ENCODE measurements around the gene FCER1G.

The FCER1G gene

GRCh38 chr1:161215076-161215475 is at the start of gene FCER1G:
TSS of gene FCER1G (plus strand) at chr1:161215295. CDS start at chr1:161215322, 27 bp downstream.
- no peak for DNase-seq (ENCODE audit: low read depth in 2 of 2, low spot score in 1 of 2)

DNA sequence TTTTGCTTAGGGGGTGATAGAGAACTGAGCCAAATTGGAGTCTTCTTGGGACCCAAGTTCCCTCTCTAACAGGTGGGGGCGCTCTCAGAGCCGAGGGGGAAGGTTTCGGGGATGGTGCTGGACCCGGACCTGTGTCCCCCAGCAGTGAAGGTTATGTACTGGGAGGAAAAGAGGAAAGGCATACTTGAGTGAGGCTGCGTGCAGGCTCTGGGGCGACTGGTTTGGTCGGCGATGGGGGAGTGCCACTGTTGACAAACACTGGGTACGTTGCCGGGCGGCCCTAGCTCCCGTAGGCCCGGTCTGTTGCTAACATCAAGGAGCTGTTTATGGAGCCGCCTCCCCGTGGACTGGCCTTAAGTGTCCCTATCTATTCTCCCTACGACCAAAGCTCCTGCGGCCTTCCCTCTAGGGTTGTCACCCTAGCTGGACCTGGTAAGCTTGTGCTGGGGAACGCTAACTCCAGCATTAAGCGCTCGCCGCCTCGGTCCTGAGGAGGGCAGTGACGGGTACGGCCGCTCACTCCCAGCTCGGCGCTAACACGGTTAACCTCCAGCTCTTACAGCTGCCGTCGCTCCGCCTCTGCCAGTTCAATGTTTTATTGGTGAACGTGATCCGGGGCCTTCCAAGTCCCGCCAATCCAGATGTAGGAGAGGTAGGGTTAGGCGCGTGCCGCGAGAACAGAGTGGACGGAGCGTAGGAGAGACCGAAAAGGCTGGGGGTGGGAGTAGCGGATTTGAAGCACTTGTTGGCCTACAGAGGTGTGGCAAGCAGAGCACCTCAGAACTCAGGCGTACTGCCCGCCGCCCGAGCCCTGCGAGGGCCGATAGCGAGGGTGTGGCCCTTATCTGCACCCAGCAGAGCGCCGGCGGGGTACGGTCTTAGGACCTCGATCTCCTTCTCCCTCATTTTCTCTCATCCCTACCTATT is 49.1 kb upstream of the FCER1G start, which contains the start of gene PPOX:
Gene PPOX, plus strand, starts transcription at position 685 of the 927 bp plus-strand sequence. CDS start 422 bp downstream, outside the sequence.
- DNase-seq (ENCODE audit: low read depth in 2 of 2, low spot score in 1 of 2) = peak; percentile 80 to 83

DNA sequence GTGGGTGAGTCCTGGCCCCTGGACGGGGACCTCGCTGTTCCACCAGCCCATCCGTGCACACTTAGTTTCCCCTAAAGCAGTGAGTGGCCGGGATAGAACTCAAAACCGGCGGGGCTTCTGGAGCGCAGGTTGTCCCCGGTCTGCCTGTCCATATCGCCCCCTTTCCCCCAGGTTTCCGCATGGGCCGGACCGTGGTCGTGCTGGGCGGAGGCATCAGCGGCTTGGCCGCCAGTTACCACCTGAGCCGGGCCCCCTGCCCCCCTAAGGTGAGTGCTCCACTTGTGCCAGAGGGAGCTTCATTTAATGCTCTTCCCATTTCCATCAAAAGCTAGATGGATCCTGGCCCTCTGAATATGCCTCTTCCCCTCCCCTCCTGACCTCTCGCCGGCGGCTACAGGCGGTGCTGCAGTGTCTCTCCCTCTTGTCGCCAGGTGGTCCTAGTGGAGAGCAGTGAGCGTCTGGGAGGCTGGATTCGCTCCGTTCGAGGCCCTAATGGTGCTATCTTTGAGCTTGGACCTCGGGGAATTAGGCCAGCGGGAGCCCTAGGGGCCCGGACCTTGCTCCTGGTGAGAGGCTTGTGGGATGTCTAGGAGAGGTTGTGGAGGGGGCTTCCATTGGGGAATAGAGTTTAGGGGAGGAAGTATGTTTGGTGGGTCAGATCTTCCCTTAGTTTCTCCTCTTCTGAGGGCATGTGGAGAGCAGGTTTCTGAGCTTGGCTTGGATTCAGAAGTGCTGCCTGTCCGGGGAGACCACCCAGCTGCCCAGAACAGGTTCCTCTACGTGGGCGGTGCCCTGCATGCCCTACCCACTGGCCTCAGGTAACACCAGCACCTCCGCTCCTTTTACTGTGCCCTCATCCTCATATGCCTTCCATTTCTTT is 48.2 kb upstream of the FCER1G start:
- no peak for DNase-seq (ENCODE audit: low read depth in 2 of 2, low spot score in 1 of 2)

GRCh38 chr1:161168906-161169305 is 46.2 kb upstream of the FCER1G start:
- DNase-seq (ENCODE audit: low read depth in 2 of 2, low spot score in 1 of 2) = no peak

- no peak for DNase-seq (ENCODE audit: low read depth in 2 of 2, low spot score in 1 of 2)
These were observed 43.9 kb upstream of the FCER1G start for GRCh38 chr1:161171191-161171590.

GRCh38 chr1:161171696-161172095 is 43.4 kb upstream of the FCER1G start:
- no peak for DNase-seq (ENCODE audit: low read depth in 2 of 2, low spot score in 1 of 2)

GRCh38 chr1:161172349-161172748 is 42.7 kb upstream of the FCER1G start:
- DNase-seq (ENCODE audit: low read depth in 2 of 2, low spot score in 1 of 2) = no peak

DNA sequence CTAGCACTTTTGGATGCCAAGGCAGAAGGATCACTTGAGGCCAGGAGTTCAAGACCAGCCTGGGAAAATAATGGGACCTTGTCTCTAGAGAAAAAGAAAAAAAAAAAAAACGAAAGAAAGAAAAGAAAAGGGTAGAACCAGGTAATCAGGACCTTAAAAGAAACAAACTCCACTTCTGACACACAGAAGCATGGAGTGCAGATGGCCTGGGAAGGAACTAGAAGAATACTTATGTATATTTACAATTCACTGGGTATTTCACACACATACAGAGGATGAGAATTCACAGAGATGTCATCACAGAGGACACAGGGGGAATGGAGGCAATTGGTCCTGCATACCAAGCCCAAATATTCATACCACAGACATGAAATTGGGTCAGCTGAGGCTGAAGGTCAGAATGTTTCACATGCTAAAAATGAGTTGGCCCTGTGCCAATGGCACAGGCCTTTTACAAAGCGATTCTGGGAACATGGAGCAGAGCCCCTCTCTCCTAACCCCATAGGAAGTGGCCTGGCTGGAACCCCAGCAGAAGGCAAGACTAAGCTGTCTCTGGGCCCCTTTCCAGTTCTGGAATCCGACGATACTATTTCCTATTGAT is 42.2 kb upstream of the FCER1G start:
- no peak for DNase-seq (ENCODE audit: low read depth in 2 of 2, low spot score in 1 of 2)

- no peak for DNase-seq (ENCODE audit: low read depth in 2 of 2, low spot score in 1 of 2)
These were observed 41.4 kb upstream of the FCER1G start for GRCh38 chr1:161173711-161174110.

DNA sequence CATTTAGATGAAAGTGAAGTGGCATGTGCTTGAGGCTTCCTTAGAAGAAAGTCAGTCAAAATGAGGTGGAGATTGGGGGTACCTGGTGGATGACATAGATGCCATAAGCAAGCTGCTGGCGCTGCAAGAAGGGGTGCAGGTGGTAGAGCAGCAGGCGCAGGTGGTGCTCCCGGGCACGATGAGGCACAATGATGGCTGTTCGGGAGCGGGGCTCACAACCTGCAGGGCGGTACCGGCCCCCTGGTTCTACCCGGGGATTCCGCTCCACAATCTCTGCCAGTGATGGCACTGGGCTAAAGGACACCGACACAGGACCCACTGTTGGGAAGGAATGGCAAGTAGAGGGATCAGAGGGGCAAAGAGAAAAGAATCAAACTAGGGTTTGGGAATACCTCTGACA is 40.2 kb upstream of the FCER1G start:
- no peak for DNase-seq (ENCODE audit: low read depth in 2 of 2, low spot score in 1 of 2)

GRCh38 chr1:161175771-161176453 is 39.2 kb upstream of the FCER1G start:
- DNase-seq (ENCODE audit: low read depth in 2 of 2, low spot score in 1 of 2) = no peak

DNA sequence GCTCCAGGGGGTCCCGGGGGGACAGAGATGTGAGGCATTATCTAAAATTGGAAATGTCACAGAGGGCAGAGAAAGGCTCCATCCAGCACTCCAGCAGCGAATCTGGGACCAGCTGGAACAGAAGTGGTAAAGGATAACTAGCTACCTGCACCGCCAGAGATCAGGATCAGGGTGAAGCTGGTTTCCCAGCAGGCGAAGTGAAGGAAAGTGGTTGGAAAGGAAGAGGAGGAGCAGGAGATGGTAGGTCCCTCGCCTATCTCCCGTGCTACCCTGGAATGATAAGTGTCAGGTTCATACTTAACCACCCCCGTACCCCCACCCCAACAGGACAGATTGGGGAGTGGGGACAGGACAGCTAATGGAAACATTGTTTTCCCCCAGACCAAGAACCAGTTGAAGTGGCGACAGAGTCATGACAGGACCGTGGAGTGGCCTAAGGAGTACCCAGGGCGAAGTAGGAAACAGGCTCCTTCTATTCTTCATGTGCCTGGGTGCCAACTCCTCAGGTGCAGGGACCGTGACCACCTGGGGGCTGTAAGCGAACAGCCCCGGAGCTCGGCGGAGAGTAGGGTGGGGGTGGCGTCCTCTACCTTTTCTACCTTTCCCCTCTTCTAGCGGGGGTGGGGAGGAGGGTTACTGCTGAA is 38.5 kb upstream of the FCER1G start:
- DNase-seq (ENCODE audit: low read depth in 2 of 2, low spot score in 1 of 2) = no peak

- DNase-seq (ENCODE audit: low read depth in 2 of 2, low spot score in 1 of 2) = peak; percentile 89 to 97
These were observed 37.8 kb upstream of the FCER1G start, which contains the start of gene B4GALT3 for GRCh38 chr1:161177112-161177935. TSS of gene B4GALT3 (minus strand) at chr1:161177507. CDS start at chr1:161176060, 1,447 bp downstream.

DNA sequence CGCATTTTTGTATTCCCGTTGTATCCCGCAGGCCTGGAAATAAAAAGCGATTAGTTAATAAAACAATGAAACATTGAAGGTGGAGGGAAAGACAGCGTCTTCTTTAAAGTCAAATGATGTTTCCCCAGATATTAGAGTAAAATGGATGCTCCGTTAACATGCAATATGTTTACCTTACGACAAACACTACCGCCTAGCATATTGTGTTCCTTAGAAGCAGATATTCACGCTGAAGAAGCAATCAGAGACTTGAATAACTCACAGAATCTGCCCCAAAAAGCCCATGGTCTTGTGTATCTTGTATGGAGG is 37.2 kb upstream of the FCER1G start:
- DNase-seq (ENCODE audit: low read depth in 2 of 2, low spot score in 1 of 2) = no peak

DNA sequence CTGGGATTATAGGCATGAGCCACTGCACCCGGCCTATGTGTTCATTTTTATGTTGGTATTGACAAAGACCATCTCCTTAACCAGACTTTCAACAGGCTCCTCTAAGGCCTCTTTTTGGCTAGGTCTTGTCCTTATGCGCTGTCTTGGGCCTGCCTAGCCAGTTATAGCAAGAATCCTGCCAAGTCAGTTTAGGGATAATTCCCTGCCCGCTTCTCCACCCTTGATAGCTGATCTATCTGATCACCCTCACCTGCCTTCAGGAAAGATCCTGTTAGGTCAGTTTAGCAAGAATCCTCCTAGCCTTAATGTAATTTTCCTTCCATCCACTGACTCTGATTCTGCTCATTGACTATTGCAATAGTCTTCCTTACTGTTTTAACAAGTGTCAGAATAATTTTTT is 35.4 kb upstream of the FCER1G start:
- no peak for DNase-seq (ENCODE audit: low read depth in 2 of 2, low spot score in 1 of 2)

GRCh38 chr1:161180639-161181038 is 34.5 kb upstream of the FCER1G start:
- DNase-seq (ENCODE audit: low read depth in 2 of 2, low spot score in 1 of 2) = no peak

DNA sequence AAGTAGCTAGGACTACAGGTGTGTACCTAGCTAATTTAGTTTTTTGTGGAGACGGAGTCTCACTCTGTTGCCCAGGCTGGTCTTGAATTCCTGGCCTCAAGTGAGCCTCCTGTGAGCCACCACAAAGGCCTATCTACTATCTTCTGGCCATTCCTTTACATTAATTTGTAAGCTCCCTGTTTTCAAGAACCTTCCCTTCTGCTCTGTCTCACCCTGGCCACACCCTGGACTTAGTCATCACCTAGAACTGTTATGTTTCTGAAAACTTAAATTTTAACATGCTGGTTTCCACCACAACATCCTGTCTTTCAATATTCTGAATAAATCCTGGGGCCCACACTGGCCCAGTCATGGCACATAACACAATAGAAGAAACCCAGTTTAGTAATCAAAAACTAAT is 32.9 kb upstream of the FCER1G start:
- DNase-seq (ENCODE audit: low read depth in 2 of 2, low spot score in 1 of 2) = peak in 1 of 2 donors; percentile 22

DNA sequence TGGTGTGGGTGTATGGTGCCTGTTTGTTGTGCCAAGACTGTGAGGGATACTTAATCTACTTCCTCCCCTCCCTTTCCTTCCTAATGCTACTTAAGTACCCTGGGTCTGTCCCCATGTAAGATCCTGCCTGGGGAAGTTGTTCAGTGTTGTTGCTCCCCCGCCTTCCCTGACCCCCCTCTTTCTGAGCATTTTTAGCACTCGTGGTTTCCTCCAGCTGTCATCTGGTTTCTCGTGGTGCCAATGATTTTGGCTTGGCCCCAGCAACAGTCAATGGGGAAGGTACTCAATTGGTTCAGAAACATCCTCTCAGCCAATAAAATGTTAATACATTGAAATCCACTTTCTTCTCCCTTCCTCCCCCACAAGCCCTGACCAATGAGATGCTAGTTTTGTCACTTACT is 29.8 kb upstream of the FCER1G start:
- DNase-seq (ENCODE audit: low read depth in 2 of 2, low spot score in 1 of 2) = peak; percentile 39 to 45

DNA sequence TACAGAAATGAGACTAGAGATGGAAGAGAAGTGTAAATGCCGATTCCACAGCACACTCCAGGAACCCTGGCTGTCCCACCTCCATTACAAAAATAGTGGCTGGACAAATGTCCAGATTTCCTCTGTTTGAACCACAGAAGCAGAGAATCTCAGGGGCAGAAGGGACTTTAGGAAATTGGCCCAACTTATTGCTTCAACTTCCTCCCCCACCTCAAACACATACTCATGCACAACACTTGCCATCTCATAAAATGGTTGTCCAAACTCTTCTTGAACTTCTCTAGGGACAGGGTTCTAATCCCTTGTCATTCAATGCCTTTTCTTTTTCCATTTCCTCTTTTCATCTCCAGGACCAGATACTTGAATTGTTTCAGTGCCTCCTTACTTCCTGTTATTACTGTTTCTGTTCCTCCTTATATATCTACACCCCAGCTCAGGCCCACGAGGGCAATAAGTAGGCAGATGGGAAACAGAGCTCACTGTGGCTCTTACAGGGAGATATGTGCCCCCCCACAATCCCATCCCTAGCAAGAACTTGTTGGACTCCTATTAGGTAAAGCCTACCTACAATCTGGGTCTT is 29.3 kb upstream of the FCER1G start:
- no peak for DNase-seq (ENCODE audit: low read depth in 2 of 2, low spot score in 1 of 2)
